Measurements from ENCODE around the gene CAAP1. TPM values are rescaled to one million over a fixed set of nuclear protein-coding genes. Genes with fewer than 3 reads are reported as not detected.

The CAAP1 gene, protein sequence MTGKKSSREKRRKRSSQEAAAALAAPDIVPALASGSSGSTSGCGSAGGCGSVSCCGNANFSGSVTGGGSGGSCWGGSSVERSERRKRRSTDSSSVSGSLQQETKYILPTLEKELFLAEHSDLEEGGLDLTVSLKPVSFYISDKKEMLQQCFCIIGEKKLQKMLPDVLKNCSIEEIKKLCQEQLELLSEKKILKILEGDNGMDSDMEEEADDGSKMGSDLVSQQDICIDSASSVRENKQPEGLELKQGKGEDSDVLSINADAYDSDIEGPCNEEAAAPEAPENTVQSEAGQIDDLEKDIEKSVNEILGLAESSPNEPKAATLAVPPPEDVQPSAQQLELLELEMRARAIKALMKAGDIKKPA
- total RNA-seq (2022; extraction: Qiagen RNA extraction), result 16.8 to 21.5 TPM (median 20.0 TPM) in 5 replicates

GRCh38 chr9:26892251-26893029, at the start of gene CAAP1:
CAAP1 (minus strand) TSS chr9:26892802; CDS start chr9:26892715, 87 bp downstream.

Other genes with a start within 250 kb of the CAAP1 start
- 29.0 to 39.0 TPM (median 31.4 TPM) in 5 replicates for gene PLAA, start 54.4 kb upstream of the CAAP1 start, total RNA-seq (2022; extraction: Qiagen RNA extraction)
- gene IFT74, start 63.6 kb upstream of the CAAP1 start, total RNA-seq (2022; extraction: Qiagen RNA extraction), result 11.8 to 17.2 TPM (median 14.2 TPM) in 5 replicates
- not detected in 5 replicates for gene LRRC19, start 112.9 kb upstream of the CAAP1 start, total RNA-seq (2022; extraction: Qiagen RNA extraction)
- 0.02 to 0.06 TPM (median 0.03 TPM) in 5 replicates for gene TEK, start 216.4 kb upstream of the CAAP1 start, total RNA-seq (2022; extraction: Qiagen RNA extraction)